ENCODE measurements around the gene ATG12.

GRCh38 chr5:115841382-115842088 is at the start of gene ATG12, which contains the start of gene AP3S1:
- TF ChIP-seq, protein P1, sequence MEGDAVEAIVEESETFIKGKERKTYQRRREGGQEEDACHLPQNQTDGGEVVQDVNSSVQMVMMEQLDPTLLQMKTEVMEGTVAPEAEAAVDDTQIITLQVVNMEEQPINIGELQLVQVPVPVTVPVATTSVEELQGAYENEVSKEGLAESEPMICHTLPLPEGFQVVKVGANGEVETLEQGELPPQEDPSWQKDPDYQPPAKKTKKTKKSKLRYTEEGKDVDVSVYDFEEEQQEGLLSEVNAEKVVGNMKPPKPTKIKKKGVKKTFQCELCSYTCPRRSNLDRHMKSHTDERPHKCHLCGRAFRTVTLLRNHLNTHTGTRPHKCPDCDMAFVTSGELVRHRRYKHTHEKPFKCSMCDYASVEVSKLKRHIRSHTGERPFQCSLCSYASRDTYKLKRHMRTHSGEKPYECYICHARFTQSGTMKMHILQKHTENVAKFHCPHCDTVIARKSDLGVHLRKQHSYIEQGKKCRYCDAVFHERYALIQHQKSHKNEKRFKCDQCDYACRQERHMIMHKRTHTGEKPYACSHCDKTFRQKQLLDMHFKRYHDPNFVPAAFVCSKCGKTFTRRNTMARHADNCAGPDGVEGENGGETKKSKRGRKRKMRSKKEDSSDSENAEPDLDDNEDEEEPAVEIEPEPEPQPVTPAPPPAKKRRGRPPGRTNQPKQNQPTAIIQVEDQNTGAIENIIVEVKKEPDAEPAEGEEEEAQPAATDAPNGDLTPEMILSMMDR (IDR thresholded peaks at IDR 0.05; ENCODE audit: control extremely low read depth in 1 of 3, insufficient read depth in 1 of 3, low read depth in 1 of 3, low read length in 3 of 3): no peak
- TF ChIP-seq BCL11A (IDR thresholded peaks at IDR 0.05; ENCODE audit: low read depth in 2 of 2, low read length in 2 of 2): no peak
- TF ChIP-seq POLR2AphosphoS5 (IDR thresholded peaks at IDR 0.05; ENCODE audit: low read depth, low read length): peak; percentile 95
- no peak for TF ChIP-seq SRF (IDR thresholded peaks at IDR 0.05; ENCODE audit: low read depth, low read length)
- peak; percentile 95 for TF ChIP-seq TAF7 (optimal IDR thresholded peaks at IDR 0.05; ENCODE audit: borderline replicate concordance, low read depth, low read length)
- no peak; the same call in 1 of the 2 replicates for TF ChIP-seq RBBP5 (IDR thresholded peaks at IDR 0.05; ENCODE audit: borderline replicate concordance, low read depth, low read length)
- TF ChIP-seq POLR2A (IDR thresholded peaks at IDR 0.05; ENCODE audit: control extremely low read depth in 1 of 2, low read depth in 2 of 2, low read length in 2 of 2): peak in 1 of 2 experiments; percentile 85; a peak in 2 of 3 replicates
- no peak for TF ChIP-seq KDM1A (IDR thresholded peaks at IDR 0.05; ENCODE audit: borderline replicate concordance, low read length)
- peak; percentile 87 for TF ChIP-seq CREB1 (IDR thresholded peaks at IDR 0.05)
- no peak for TF ChIP-seq CEBPB (IDR thresholded peaks at IDR 0.05; ENCODE audit: low read depth, low read length)
- peak; percentile 60 for TF ChIP-seq KDM4A (IDR thresholded peaks at IDR 0.05; ENCODE audit: low read depth, low read length, severe bottlenecking)
- TF ChIP-seq ZNF274 (IDR thresholded peaks at IDR 0.05; ENCODE audit: borderline replicate concordance, extremely low read depth, low read length): no peak
- TF ChIP-seq HDAC6 (IDR thresholded peaks at IDR 0.05; ENCODE audit: low read depth, low read length): no peak
